ENCODE measurements around the gene CFAP161.

Gene CFAP161

GRCh38 chr15:81182031-81182755, 48.1 kb downstream of the CFAP161 start:
- in situ Hi-C loops (cut with HindIII; ENCODE audit: low sequenced_read_pairs), result no loop called here

- in situ Hi-C loops (cut with HindIII; ENCODE audit: low sequenced_read_pairs), result no loop called here
These were observed 48.8 kb downstream of the CFAP161 start for GRCh38 chr15:81182756-81183438.

- in situ Hi-C loops (cut with HindIII; ENCODE audit: low sequenced_read_pairs), result no loop called here
These were observed 49.3 kb downstream of the CFAP161 start for GRCh38 chr15:81183439-81183775.

GRCh38 chr15:81184188-81184587, 50.1 kb downstream of the CFAP161 start:
- in situ Hi-C loops (cut with HindIII; ENCODE audit: low sequenced_read_pairs), result no loop called here

- in situ Hi-C loops (cut with HindIII; ENCODE audit: low sequenced_read_pairs), result no loop called here
These were observed 51.7 kb downstream of the CFAP161 start for GRCh38 chr15:81185631-81186295.

- in situ Hi-C loops (cut with HindIII; ENCODE audit: low sequenced_read_pairs), result no loop called here
These were observed 54.3 kb downstream of the CFAP161 start for GRCh38 chr15:81188354-81188753.

GRCh38 chr15:81189583-81190283, 55.7 kb downstream of the CFAP161 start:
- in situ Hi-C loops (cut with HindIII; ENCODE audit: low sequenced_read_pairs), result no loop called here

GRCh38 chr15:81190922-81191507, 56.9 kb downstream of the CFAP161 start:
- in situ Hi-C loops (cut with HindIII; ENCODE audit: low sequenced_read_pairs), result no loop called here

GRCh38 chr15:81191701-81192100, 57.6 kb downstream of the CFAP161 start:
- in situ Hi-C loops (cut with HindIII; ENCODE audit: low sequenced_read_pairs), result no loop called here

- in situ Hi-C loops (cut with HindIII; ENCODE audit: low sequenced_read_pairs), result no loop called here
These were observed 60.7 kb downstream of the CFAP161 start for GRCh38 chr15:81194723-81195122.

GRCh38 chr15:81195339-81195864, 61.3 kb downstream of the CFAP161 start:
- in situ Hi-C loops (cut with HindIII; ENCODE audit: low sequenced_read_pairs), result no loop called here

- in situ Hi-C loops (cut with HindIII; ENCODE audit: low sequenced_read_pairs), result no loop called here
These were observed 62.6 kb downstream of the CFAP161 start, which contains the start of gene IL16 for GRCh38 chr15:81196576-81197254. TSS of gene IL16 (plus strand) at chr15:81196879. CDS start at chr15:81225400, 28,521 bp downstream.

- in situ Hi-C loops (cut with HindIII; ENCODE audit: low sequenced_read_pairs), result no loop called here
These were observed 63.2 kb downstream of the CFAP161 start for GRCh38 chr15:81197255-81197630.

GRCh38 chr15:81197688-81198281, 63.7 kb downstream of the CFAP161 start:
- in situ Hi-C loops (cut with HindIII; ENCODE audit: low sequenced_read_pairs), result no loop called here
